HG03097 (cell line): ENCODE data around the gene SSX2IP.
"Not testable (repeated sequence)": the region's sequence is repeated elsewhere in the genome, so short reads cannot be mapped to it uniquely, and the experiment has no call there.

ENCODE experiments used
- ATAC-seq: cut with Tn5 transposase; IDR thresholded peaks from one replicate; pipeline ENCODE4 v1.9.1; 2021; ENCODE audit not compliant: unreplicated experiment, low FRiP score

Gene SSX2IP

GRCh38 chr1:84690397-84691121, at the start of gene SSX2IP:
SSX2IP (minus strand) TSS chr1:84690461; CDS start chr1:84671219, 19,242 bp downstream.
- peak; percentile 93 for ATAC-seq

- no peak for ATAC-seq
Measured at GRCh38 chr1:84738237-84738636, 48.0 kb upstream of the SSX2IP start.

- no peak for ATAC-seq
Measured at GRCh38 chr1:84737590-84737989, 47.3 kb upstream of the SSX2IP start.

GRCh38 chr1:84736944-84737343, 46.7 kb upstream of the SSX2IP start:
- no peak for ATAC-seq

- ATAC-seq, result no peak
Measured at GRCh38 chr1:84736445-84736844, 46.2 kb upstream of the SSX2IP start.

GRCh38 chr1:84735483-84735882, 45.2 kb upstream of the SSX2IP start:
- no peak for ATAC-seq

- ATAC-seq, result no peak
Measured at GRCh38 chr1:84732520-84732919, 42.3 kb upstream of the SSX2IP start.

- no peak for ATAC-seq
Measured at GRCh38 chr1:84731519-84731918, 41.3 kb upstream of the SSX2IP start.

- not testable (repeated sequence) for ATAC-seq
Measured at GRCh38 chr1:84727711-84728110, 37.5 kb upstream of the SSX2IP start.

GRCh38 chr1:84726593-84727499, 36.6 kb upstream of the SSX2IP start:
- ATAC-seq, result no peak

GRCh38 chr1:84724128-84724860, 34.0 kb upstream of the SSX2IP start:
- no peak for ATAC-seq

- no peak for ATAC-seq
Measured at GRCh38 chr1:84722794-84723193, 32.5 kb upstream of the SSX2IP start.

- not testable (repeated sequence) for ATAC-seq
Measured at GRCh38 chr1:84721872-84722271, 31.6 kb upstream of the SSX2IP start.

- ATAC-seq, result no peak
Measured at GRCh38 chr1:84721152-84721551, 30.9 kb upstream of the SSX2IP start.

GRCh38 chr1:84720221-84720780, 30.0 kb upstream of the SSX2IP start:
- no peak for ATAC-seq

- ATAC-seq, result no peak
Measured at GRCh38 chr1:84719543-84720217, 29.4 kb upstream of the SSX2IP start.

- no peak for ATAC-seq
Measured at GRCh38 chr1:84715342-84716019, 25.2 kb upstream of the SSX2IP start.

GRCh38 chr1:84712276-84712874, 22.1 kb upstream of the SSX2IP start:
- no peak for ATAC-seq

- no peak for ATAC-seq
Measured at GRCh38 chr1:84711869-84712268, 21.6 kb upstream of the SSX2IP start.
